Stimulated activated CD8-positive, alpha-beta memory T cell treated with anti-CD3 and anti-CD28 coated beads, Interleukin-7, amount 100 ng/mL, for 24 hours (primary cell): ENCODE data around the gene SKP2.
"Not testable (repeated sequence)": the region's sequence is repeated elsewhere in the genome, so short reads cannot be mapped to it uniquely, and the experiment has no call there.

ENCODE experiments used
- DNase-seq: peaks from one replicate; pipeline ENCODE4 v3.0.0-alpha.2; 2020; ENCODE audit warnings: low read depth

The SKP2 gene

DNA sequence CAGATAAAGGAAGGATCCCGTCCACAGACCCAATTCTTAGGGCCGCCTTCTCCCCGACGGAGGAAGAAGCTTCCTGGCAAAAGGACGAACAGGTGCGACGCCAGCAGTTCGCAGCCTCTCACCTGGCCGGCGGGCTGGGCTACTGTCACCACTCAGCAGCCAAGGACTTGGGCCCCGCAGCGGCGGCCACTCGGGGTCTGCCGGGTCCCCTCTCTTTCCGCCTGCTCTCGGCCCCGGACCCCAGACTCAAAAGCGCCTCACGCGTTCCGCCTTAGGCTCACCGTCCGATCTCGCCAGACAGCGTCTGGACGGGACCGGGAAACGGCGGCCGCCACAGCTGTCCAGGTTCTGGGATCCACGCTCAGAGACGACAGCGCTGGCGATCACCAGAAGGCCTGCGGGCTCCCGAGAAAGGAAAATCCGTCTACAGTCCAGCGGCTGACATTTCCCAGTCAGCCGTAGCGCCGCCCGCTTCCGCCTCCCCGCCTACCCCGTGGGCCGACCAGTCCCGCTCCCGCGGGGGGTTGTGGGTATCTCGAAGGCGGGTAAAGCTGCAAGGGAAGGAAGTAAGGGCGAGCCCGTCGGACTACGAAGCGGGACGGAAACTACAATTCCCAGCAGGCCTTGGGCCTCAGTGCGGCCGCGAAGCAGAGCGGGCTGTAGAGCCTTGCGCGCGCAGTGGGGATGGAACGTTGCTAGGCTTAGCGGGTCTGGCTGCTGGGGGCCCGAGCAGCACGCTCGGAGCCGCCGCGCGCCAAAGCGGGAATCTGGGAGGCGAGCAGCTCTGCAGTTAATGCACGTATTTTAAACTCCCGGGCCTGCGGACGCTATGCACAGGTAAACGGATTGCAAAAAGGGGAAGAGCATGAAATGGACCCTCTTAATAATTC is at the start of gene SKP2, which contains the start of gene LMBRD2:
TSS of gene SKP2 (plus strand) at position 678 of the 890 bp plus-strand sequence. CDS start at position 830, 152 bp downstream.
TSS of gene LMBRD2 (minus strand) at position 454 of the 890 bp plus-strand sequence. CDS start 8,538 bp downstream, outside the sequence.
- peak; percentile 94 for DNase-seq

DNA sequence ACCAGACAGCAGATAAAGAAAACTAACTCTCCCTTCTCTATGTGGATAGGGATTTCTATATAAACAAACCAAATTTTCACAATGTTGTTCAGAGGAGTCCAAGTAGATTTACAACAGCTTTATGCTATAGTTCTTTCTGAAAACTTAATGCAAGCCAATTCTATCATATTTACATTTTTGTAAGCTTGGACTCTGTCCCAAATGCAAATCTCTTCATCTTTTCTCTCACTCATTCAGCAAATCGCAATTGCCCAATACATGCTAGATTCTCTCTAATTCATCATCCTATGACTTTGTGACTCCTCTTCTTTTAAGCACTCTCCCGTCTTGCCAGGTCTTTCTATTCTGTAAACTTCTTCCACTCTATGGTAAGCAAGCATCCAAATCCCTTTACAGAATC is 46.1 kb upstream of the SKP2 start:
- no peak for DNase-seq

DNA sequence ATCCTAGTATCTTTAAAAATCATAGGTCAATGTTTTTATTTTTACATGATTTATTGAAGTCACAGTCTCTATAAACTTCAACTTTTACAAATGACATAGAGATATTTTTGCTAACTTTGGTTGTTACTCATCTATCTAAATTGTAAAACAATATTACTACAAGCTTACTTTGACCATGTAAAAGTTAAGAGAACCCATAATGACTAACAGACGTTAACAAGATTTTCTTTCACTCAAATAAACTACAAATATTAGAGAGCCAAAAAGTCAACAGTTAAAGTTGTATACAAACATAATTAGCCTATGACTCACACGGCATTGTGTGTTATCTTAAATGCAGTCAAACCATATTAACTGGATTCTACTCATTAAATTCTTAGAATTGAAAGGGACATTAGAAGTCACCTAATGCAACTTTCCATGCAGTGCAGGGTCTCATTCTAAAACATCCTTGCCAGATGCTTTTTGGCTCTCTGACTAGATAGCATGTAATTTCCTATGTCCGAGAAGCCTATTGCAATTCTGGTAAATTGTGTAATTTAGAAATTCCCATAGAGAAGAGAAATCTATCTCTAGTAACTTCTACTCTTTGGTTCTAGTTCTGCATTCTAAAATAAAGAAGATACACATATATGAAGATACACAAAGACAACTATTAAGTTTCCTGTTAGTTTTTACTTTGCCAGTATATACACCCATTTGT is 43.0 kb upstream of the SKP2 start:
- no peak for DNase-seq

DNA sequence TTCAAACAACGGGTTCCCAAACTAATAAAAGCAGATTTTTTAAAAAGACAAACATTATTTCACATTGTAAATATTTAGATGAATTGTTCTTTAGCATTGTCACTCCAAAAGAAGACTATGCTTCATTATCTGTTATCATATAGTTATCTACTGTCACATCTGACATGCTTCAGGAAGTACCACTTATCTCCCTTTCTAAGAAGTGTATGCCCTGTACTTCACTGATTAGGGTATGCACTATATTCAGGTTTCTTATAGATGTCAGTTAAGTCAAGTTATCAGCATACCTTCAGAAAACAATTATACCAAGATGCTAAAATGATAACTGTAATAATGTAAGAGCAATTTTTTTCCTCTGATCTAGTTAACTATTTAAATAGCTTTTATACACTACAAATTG is 40.7 kb upstream of the SKP2 start:
- no peak for DNase-seq

DNA sequence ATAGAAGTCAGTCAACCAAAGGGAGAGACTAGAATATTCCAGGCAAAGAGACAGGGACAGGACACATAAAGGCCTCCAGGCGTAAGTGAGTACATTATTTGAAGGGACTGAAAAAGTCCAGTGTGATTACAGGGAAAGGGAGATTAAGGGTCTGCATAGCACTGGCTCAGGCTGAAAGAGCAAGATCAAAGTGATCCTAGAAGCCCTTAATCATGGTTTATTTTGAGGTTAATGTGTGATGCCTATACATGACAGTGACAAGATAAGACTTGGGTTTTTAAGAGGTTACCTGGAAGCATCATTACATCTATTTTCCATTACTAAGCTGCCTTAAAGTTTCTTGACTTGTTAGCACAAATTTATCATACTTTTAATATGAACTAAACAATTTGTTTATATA is 26.0 kb upstream of the SKP2 start:
- DNase-seq = no peak

DNA sequence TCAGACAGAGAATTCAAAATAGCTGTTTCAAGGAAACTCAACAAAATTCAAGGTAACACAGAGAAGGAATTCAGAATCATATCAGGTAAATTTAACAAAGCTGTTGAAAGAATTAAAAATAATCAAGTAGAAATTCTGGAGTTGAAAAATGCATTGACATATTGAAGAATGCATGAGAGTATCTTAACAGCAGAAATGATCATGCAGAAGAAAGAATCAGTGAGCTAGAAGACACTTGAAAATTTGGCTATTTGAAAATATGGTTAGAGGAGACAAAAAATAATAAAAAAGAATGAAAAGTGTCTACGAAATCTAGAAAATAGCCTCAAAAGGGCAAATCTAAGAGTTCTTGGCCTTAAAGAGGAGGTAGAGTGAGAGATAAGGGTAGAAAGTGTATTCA is 23.1 kb upstream of the SKP2 start:
- no peak for DNase-seq

DNA sequence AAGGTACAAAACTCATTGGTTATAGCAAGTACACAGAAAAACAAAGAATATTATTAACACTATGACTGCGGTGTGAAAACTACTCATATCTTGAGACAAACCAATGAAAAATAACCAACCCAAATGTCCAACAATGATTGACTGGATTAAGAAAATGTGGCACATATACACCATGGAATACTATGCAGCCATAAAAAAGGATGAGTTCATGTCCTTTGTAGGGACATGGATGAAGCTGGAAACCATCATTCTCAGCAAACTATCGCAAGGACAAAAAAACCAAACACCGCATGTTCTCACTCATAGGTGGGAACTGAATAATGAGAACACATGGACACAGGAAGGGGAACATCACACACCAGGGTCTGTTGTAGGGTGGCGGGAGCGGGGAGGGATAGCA is 22.2 kb upstream of the SKP2 start:
- DNase-seq = not testable (repeated sequence)

DNA sequence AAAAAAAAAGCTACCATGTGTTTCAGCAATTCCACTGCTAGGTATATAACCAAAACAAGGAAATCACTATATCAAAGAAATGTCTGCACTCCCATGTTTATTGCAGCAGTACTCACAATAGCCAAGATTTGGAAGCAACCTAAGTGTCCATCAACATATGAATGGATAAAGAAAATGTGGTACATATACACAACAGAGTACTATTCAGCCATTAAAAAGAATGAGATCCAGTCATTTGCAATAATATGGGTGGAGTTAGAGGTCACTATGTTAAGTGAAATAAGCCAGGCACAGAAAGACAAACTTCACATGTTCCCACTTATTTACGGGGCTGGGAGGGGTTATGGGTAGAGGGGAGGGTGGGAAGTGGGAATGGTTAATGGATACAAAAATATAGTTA is 18.9 kb upstream of the SKP2 start:
- not testable (repeated sequence) for DNase-seq

DNA sequence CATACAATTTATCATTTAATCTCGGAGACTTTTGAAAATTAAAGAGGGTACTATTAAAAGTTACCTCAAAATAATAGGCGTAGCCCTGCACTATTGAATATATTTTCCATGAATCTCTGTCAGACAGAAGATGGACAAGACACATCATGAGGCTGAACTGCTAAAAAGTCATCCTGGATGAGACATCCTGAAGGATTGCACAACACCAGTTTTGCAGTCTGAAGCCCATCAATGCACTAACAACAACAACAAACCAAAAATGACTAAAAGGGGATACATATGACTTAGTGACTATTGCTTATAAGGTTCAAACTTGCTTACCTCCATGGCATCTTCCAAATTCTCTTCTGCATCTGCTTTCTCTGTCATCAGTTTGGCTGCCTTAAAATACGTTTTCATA is 15.9 kb upstream of the SKP2 start:
- no peak for DNase-seq

DNA sequence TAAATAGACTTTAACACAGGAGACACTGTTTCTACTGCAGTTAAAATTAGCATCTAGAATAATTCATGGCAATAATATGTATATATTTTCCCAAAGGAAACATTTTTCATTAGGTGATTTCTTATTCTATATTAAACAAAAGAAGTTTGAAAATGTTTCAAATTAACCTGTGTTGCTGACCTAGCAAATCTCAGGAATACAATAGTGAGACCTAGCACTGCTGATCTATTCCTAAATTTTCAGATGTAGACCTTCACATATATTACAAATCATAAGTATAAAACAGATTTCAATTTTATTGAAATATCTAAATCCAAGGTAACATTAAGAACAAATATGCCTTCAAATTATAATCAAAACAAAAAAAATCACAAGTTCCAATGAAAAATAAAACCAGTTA is 15.3 kb upstream of the SKP2 start:
- DNase-seq = no peak

DNA sequence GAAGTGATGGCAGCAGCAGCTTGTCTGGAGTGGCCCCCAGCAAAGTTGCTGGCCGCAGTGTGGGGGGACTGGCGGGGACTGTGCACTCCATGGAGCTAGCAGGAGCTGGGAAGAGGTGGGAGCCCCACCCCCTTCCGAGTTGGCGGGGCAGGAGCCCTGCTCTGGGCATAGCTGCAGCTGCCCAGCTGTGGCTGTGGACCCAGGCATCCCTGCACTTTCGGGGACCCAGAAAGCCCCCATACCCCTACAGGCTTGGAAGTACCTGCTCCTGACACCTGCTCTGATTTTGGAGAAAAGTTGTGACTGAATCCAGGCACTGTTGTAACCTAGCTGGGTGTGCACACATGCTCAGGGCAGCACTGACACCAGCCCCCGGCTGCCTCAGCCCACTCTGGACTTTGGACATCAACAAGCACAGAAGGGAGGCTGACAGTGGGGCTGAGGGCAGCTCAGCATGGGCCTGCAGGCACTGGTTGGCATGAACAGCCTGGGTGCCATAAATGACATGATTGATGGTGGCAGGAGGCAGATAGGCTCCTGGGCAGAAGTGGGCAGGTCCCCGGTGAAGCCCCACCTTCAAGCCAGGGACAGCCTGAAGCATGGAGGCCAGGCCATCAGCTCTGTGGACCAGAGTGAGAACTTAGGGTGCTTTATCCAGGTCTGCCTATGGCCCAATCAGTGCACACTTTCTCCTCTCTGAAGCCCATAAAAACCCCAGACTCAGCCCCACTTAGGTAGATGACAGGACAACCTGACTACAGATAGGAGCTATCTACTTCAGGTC is 12.8 kb upstream of the SKP2 start:
- DNase-seq = no peak

DNA sequence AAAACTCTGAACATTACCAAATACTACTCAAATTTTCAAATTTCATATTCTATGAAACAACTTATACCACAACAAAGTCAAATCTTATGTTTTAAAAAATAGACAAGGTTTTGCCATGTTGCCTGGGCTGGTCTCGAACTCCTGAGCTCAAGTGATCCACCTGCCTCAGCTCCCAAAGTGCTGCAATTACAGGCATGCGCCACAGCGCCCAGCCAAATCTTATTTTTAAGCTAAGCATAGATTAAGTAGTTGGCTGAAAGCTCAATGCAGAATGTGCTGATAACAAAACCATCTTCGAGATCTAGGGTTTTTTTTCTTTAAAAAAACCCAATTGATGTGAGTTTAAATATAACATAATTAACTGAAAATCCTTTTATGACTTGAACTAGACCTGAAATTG is 6.6 kb upstream of the SKP2 start:
- no peak for DNase-seq

DNA sequence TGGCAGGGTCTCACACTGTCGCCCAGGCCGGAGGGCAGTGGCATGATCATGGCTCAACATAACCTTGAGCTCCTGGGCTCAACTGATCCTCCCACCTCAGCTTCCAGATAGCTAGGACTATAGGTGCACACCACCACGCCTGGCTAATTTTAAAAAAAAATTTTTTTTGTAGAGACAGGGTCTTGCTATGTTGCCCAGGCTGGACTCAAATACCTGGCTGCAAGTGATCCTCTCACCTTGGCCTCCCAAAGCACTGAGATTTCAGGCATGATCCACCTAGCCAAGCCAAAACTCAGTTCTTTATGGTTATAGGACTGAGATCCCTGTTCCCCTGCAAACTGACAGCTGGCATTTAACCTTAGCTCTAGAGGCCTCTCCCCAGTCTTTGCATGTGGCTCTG is 5.5 kb upstream of the SKP2 start:
- no peak for DNase-seq

DNA sequence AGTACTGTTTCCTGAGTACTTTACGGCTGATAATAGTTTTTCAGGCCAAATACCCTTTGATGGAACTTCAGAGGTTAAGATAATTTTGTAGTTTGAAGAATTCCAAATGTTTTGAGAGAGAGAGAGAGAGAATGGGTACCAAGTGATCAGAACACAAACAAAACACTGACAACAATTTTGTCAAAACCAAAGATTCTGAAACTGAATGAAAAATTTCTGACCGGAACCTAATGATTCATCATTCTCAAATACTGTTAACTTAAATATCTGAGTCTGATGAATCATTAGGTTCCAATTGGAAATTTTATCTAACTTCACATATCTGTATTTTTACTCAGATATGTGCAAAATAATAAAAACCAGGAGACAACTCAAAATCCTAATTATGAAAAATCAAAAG is 4.2 kb upstream of the SKP2 start:
- no peak for DNase-seq

DNA sequence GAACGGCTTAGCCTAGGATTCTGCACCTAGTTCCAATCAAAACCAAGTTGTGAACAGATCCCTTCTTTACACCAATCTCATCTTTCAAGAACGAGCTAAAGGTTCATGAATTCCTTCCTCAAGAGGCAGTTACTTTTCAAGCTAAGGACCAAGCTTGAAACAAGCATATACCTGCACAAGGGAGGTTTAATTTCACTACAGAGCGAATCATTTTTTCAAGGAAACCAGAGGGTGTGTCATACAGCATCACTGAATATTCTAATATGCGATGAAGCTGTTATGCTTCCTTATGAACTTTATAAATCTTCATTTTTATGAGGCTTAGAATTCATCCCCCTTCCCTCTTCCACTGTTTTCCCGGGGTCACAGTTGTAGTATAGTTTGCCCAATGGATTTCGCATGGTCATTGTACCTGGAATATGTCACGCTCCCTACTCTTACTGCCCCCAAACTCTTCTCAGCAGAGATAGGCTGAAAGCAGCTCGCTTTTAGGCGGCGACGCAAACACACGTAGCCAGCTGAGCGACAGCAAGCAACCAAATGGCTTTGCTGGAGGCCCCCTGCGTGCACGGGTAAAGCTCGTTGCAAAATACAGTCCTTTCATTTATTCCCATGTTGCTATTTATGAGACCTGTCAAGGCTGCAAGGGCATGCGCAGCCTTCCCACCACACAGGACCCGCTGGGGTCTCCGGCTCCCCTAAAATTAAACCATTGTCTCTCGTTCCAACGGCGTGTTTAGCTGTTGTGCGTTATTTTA is 1.1 kb upstream of the SKP2 start:
- peak; percentile 33 for DNase-seq

DNA sequence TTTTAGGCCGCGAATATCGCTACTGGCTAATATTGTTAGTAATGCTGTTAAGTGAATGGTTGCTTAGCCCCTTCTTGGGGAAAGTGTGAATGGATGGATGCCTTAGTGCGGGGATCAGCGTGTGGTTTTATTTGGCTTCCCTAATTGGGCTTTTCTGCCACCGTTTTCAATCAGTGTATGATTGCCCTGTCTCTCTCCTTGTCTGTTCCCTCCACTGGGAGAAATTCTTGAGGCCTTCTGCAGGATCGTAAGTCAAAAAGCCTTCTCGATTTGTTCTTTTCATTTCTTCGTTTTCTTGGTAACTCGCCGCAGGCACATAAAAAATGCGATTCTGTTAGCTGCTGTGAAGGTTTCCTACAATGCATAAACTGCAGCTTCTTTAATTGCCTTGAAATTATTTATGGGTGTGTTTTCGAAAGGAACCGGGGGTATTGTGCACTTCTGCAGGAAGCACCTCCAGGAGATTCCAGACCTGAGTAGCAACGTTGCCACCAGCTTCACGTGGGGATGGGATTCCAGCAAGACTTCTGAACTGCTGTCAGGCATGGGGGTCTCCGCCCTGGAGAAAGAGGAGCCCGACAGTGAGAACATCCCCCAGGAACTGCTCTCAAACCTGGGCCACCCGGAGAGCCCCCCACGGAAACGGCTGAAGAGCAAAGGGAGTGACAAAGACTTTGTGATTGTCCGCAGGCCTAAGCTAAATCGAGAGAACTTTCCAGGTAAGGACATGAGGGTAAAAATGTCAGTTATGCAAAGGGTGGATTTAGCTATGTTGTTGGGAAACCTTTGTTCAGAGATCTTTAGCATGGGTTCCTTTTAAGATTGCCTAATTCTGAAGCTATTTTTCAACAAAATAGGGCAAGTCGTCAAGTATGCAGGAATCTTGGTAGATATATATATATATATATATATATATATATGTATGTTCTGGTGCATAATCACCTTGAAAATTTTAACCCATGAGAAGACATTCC is 700 bp downstream of the SKP2 start:
- no peak for DNase-seq

DNA sequence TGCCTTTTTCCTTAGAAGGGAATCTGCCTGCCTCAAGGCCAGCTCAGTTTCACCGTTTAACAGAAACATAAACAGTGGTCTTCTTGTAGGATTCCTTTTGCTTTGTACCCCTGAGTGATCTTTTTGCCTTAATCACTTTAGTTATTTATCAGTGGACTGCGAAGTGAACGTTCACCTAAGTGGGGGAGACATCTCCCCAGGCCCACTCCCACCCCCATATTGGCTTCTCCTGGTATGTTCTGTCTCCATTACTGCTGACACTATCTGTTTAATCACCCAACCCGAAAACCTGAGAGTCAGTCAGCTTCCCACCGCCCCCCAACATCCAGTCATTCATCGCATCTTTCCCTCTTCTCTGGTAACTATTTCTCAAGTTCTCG is 1.4 kb downstream of the SKP2 start:
- DNase-seq = no peak

DNA sequence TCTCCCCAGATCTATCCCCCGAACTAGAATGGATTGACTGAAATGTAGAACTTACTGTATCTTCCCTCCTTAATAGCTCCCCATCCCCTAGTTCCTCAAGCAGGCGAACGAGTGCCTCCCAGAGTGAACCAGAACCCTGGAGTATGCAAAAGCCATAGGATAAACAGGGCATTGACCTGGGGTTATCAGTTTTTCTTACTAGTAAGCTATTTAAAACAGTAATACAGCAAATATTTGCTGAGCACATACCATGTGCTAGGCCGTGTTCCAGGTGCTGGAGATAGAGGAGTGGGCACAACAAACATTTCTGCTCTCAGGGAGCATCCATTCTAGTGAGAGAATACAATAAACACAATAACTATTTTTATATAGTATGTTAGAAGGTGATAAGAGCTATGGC is 1.8 kb downstream of the SKP2 start:
- DNase-seq = no peak

DNA sequence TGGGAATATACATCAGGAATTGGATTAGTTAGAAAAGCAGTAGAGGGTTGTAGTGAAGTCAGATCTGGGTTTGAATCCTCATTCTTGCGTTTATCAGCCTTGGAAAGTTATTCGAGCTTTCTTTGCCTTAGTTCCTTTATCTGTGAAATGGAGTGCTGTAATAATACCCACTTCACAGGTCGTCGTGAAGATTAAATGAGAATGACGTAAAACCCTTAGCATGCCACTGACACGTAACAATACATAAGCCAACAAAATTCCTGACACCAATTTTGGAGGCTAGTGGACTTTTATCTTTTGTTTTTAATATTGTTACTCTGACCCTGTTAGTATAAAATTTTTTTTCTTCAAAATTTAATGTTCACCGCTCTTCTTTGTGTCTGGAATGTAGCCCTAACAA is 3.4 kb downstream of the SKP2 start:
- no peak for DNase-seq

DNA sequence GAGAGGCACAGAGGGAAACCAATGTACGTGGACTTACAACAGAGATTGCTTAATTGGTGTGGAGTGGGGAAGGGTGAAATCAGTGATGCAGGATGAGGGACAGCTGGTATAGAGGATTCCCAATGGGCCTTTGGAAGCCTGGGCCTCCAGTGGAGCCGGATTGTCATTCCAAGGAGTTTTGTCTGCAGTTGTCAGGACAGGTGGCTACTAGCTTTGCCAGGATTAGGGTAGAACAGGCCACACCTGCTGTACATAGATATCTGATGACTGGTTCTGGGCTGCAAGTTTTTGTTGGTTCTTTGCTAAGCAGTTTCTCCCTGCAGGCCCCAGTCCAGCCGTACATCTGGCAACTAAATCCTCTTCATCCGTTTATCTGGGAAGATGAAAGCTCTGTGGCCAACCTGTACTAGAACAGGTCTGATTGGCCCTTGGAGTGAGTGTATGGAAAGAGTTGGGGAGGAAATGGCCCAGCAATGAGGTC is 4.2 kb downstream of the SKP2 start:
- no peak for DNase-seq

DNA sequence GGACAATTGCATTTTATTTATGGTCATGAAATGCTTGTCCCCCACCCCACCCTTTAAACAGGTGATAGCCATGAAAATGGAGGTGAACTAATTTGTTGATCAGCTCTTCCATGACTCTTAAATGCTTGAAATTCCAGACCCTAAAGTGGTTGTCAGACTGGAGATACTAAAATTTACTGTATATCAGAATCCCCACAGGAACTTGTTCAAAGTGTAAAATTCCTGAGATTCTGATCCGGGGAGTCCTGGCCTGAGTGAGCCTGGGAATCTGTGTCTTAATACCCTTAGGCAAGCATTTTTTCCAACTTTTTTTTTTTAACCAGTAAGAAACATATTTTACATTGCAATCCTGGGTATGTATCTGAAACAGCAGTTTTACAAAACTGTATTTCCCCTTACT is 4.7 kb downstream of the SKP2 start:
- no peak for DNase-seq
